ENCODE measurements around the gene ARHGAP25.

Gene ARHGAP25

GRCh38 chr2:68834737-68835376 lies 100.2 kb downstream of the ARHGAP25 start:
- Histone ChIP-seq H3K4me3 (ENCODE audit: low read length) (peak overlapping the region; percentile 54), H3F3A (ENCODE audit: control insufficient read depth, insufficient read depth) (peaks cover 36% of the 10 kb centered on the region), H3K4me2 (ENCODE audit: low read length) (peak overlapping the region; percentile 81), H3K36me3 (ENCODE audit: control insufficient read depth, low read length) (no peaks in the 10 kb centered on the region), H3K79me2 (ENCODE audit: control insufficient read depth, low read length) (no peaks in the 10 kb centered on the region), H4K20me1 (ENCODE audit: control insufficient read depth, insufficient read depth, low read depth, low read length) (no peaks in the 10 kb centered on the region), H3K27ac (ENCODE audit: low read depth, low read length) (peak overlapping the region; percentile 71), H3K9me2 (replicated peaks; ENCODE audit: control insufficient read depth, low read length) (no peaks in the 10 kb centered on the region), H3K4me1 (ENCODE audit: control insufficient read depth, low read length) (peaks cover 84% of the 10 kb centered on the region), H3K9me3 (ENCODE audit: control insufficient read depth, insufficient read depth, low read length) (peaks cover 7% of the 10 kb centered on the region), H3K27me3 (ENCODE audit: control insufficient read depth, low read length) (no peaks in the 10 kb centered on the region)
- no peak for TF ChIP-seq EZH2phosphoT487 (IDR thresholded peaks at IDR 0.05; ENCODE audit: borderline replicate concordance, low read length)
- TF ChIP-seq, protein P1, sequence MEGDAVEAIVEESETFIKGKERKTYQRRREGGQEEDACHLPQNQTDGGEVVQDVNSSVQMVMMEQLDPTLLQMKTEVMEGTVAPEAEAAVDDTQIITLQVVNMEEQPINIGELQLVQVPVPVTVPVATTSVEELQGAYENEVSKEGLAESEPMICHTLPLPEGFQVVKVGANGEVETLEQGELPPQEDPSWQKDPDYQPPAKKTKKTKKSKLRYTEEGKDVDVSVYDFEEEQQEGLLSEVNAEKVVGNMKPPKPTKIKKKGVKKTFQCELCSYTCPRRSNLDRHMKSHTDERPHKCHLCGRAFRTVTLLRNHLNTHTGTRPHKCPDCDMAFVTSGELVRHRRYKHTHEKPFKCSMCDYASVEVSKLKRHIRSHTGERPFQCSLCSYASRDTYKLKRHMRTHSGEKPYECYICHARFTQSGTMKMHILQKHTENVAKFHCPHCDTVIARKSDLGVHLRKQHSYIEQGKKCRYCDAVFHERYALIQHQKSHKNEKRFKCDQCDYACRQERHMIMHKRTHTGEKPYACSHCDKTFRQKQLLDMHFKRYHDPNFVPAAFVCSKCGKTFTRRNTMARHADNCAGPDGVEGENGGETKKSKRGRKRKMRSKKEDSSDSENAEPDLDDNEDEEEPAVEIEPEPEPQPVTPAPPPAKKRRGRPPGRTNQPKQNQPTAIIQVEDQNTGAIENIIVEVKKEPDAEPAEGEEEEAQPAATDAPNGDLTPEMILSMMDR (IDR thresholded peaks at IDR 0.05; ENCODE audit: low read depth, low read length, poor library complexity, severe bottlenecking), result no peak

DNA sequence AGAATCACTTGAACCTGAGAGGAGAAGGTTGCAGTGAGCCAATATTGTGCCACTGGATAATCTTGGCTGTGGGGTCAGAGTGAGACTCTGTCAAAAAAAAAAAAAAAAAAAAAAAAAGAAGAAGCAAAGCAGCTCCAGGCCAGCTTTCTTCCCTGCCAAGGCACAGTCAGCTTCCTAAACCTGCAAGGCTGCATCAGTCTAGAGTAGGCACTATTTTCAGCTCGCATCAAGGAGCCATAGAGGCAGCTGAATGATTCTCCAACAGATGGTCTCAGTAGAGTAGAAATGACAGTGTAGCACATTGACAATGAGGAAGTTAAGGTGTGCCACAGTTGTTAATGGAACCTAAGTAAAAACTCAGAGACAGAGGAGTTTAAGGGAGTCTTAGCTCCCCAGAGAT lies 101.0 kb downstream of the ARHGAP25 start:
- Histone ChIP-seq H3K27ac (ENCODE audit: low read depth, low read length) (peak overlapping the region; percentile 71), H3K9me2 (replicated peaks; ENCODE audit: control insufficient read depth, low read length) (no peaks in the 10 kb centered on the region), H3K4me3 (ENCODE audit: low read length) (peak overlapping the region; percentile 54), H3K4me1 (ENCODE audit: control insufficient read depth, low read length) (peaks cover 76% of the 10 kb centered on the region), H3K9me3 (ENCODE audit: control insufficient read depth, insufficient read depth, low read length) (peaks cover 11% of the 10 kb centered on the region), H3K27me3 (ENCODE audit: control insufficient read depth, low read length) (no peaks in the 10 kb centered on the region), H3K4me2 (ENCODE audit: low read length) (peak overlapping the region; percentile 81), H3K79me2 (ENCODE audit: control insufficient read depth, low read length) (no peaks in the 10 kb centered on the region), H3F3A (ENCODE audit: control insufficient read depth, insufficient read depth) (peaks cover 29% of the 10 kb centered on the region), H4K20me1 (ENCODE audit: control insufficient read depth, insufficient read depth, low read depth, low read length) (no peaks in the 10 kb centered on the region), H3K36me3 (ENCODE audit: control insufficient read depth, low read length) (no peaks in the 10 kb centered on the region)
- no peak for TF ChIP-seq EZH2phosphoT487 (IDR thresholded peaks at IDR 0.05; ENCODE audit: borderline replicate concordance, low read length)

GRCh38 chr2:68837164-68837860 lies 102.7 kb downstream of the ARHGAP25 start:
- no peaks in the 10 kb centered on the region for H4K20me1 ChIP-seq (ENCODE audit: control insufficient read depth, insufficient read depth, low read depth, low read length)
- peak overlapping the region; percentile 32 for H3K4me3 ChIP-seq (ENCODE audit: low read length)
- H3K4me2 ChIP-seq (ENCODE audit: low read length), result peak overlapping the region; percentile 48
- H3K27ac ChIP-seq (ENCODE audit: low read depth, low read length), result peak overlapping the region; percentile 71; the same call in 1 of the 2 replicates
- peaks cover 13% of the 10 kb centered on the region for H3K9me3 ChIP-seq (ENCODE audit: control insufficient read depth, insufficient read depth, low read length)
- H3K27me3 ChIP-seq (ENCODE audit: control insufficient read depth, low read length), result no peaks in the 10 kb centered on the region
- no peaks in the 10 kb centered on the region for H3K79me2 ChIP-seq (ENCODE audit: control insufficient read depth, low read length)
- H3K4me1 ChIP-seq (ENCODE audit: control insufficient read depth, low read length), result peaks cover 59% of the 10 kb centered on the region
- peaks cover 23% of the 10 kb centered on the region for H3F3A ChIP-seq (ENCODE audit: control insufficient read depth, insufficient read depth)
- H3K36me3 ChIP-seq (ENCODE audit: control insufficient read depth, low read length), result no peaks in the 10 kb centered on the region
- no peaks in the 10 kb centered on the region for H3K9me2 ChIP-seq (replicated peaks; ENCODE audit: control insufficient read depth, low read length)
- no peak for TF ChIP-seq EZH2phosphoT487 (IDR thresholded peaks at IDR 0.05; ENCODE audit: borderline replicate concordance, low read length)
- TF ChIP-seq, protein P1 (IDR thresholded peaks at IDR 0.05; ENCODE audit: low read depth, low read length, poor library complexity, severe bottlenecking), result peak; percentile 97

- Histone ChIP-seq H3F3A (ENCODE audit: control insufficient read depth, insufficient read depth) (peaks cover 23% of the 10 kb centered on the region), H3K4me2 (ENCODE audit: low read length) (no peak overlapping the region), H3K9me2 (replicated peaks; ENCODE audit: control insufficient read depth, low read length) (no peaks in the 10 kb centered on the region), H3K27me3 (ENCODE audit: control insufficient read depth, low read length) (no peaks in the 10 kb centered on the region), H3K27ac (ENCODE audit: low read depth, low read length) (no peak overlapping the region), H3K79me2 (ENCODE audit: control insufficient read depth, low read length) (no peaks in the 10 kb centered on the region), H3K36me3 (ENCODE audit: control insufficient read depth, low read length) (no peaks in the 10 kb centered on the region), H4K20me1 (ENCODE audit: control insufficient read depth, insufficient read depth, low read depth, low read length) (no peaks in the 10 kb centered on the region), H3K9me3 (ENCODE audit: control insufficient read depth, insufficient read depth, low read length) (peaks cover 13% of the 10 kb centered on the region), H3K4me1 (ENCODE audit: control insufficient read depth, low read length) (peaks cover 53% of the 10 kb centered on the region), H3K4me3 (ENCODE audit: low read length) (no peak overlapping the region)
- TF ChIP-seq EZH2phosphoT487 (IDR thresholded peaks at IDR 0.05; ENCODE audit: borderline replicate concordance, low read length), result no peak
Measured at GRCh38 chr2:68837861-68838341, 103.3 kb downstream of the ARHGAP25 start.
